ENCODE measurements around the gene RHBDL3.

RHBDL3 gene

GRCh38 chr17:32335687-32336086, 70.1 kb downstream of the RHBDL3 start:
- Histone ChIP-seq H3K9ac (no peak overlapping the region), H3K79me2 (ENCODE audit: insufficient read depth, low read depth) (no peaks in the 10 kb centered on the region), H3K36me3 (ENCODE audit: insufficient read depth) (no peaks in the 10 kb centered on the region), H3K4me3 (IDR thresholded peaks at IDR 0.05; ENCODE audit: insufficient read depth, low read depth, low read length) (no peak overlapping the region), H4K20me1 (ENCODE audit: insufficient read depth) (no peaks in the 10 kb centered on the region), H3K4me1 (ENCODE audit: low read depth, poor library complexity, severe bottlenecking) (peaks cover 2% of the 10 kb centered on the region), H2AFZ (ENCODE audit: low read depth) (no peak overlapping the region), H3K4me2 (no peak overlapping the region), H3K27me3 (ENCODE audit: insufficient read depth, low read depth) (no peaks in the 10 kb centered on the region), H3K27ac (no peak overlapping the region)
- TF ChIP-seq CTCF (conservative IDR thresholded peaks at IDR 0.05; ENCODE audit: low read depth, low read length), result no peak

- H3K4me3 ChIP-seq (IDR thresholded peaks at IDR 0.05; ENCODE audit: insufficient read depth, low read depth, low read length), result no peak overlapping the region
- H3K36me3 ChIP-seq (ENCODE audit: insufficient read depth), result no peaks in the 10 kb centered on the region
- peak; percentile 63 for TF ChIP-seq CTCF (conservative IDR thresholded peaks at IDR 0.05; ENCODE audit: low read depth, low read length)
- H4K20me1 ChIP-seq (ENCODE audit: insufficient read depth), result no peaks in the 10 kb centered on the region
- H3K27me3 ChIP-seq (ENCODE audit: insufficient read depth, low read depth), result no peaks in the 10 kb centered on the region
- H3K4me1 ChIP-seq (ENCODE audit: low read depth, poor library complexity, severe bottlenecking), result peaks cover 12% of the 10 kb centered on the region
- H3K79me2 ChIP-seq (ENCODE audit: insufficient read depth, low read depth), result 0 out of 2 replicates have a peak, but pooled peaks cover 5% of the 10 kb centered on the region
- peak overlapping the region; percentile 94 for H3K4me2 ChIP-seq
- H2AFZ ChIP-seq (ENCODE audit: low read depth), result peak overlapping the region; percentile 93; the same call in 1 of the 2 replicates
- peak overlapping the region; percentile 83 for H3K9ac ChIP-seq
- peak overlapping the region; percentile 78 for H3K27ac ChIP-seq
Measured at GRCh38 chr17:32341141-32341856, 75.7 kb downstream of the RHBDL3 start.

GRCh38 chr17:32341857-32342602, 76.4 kb downstream of the RHBDL3 start, which contains the start of gene C17orf75:
Gene C17orf75 (minus strand): TSS chr17:32342173. CDS start chr17:32342139, 34 bp downstream.
- Histone ChIP-seq H3K9ac (peak within 1 kb of the TSS; percentile 83), H3K27me3 (ENCODE audit: insufficient read depth, low read depth) (no peaks in the 10 kb centered on the region), H4K20me1 (ENCODE audit: insufficient read depth) (no peaks in the 10 kb centered on the region), H3K36me3 (ENCODE audit: insufficient read depth) (no peaks in the 10 kb centered on the region), H3K4me1 (ENCODE audit: low read depth, poor library complexity, severe bottlenecking) (peaks cover 12% of the 10 kb centered on the region), H3K4me3 (IDR thresholded peaks at IDR 0.05; ENCODE audit: insufficient read depth, low read depth, low read length) (no peak within 1 kb of the TSS), H3K79me2 (ENCODE audit: insufficient read depth, low read depth) (0 out of 2 replicates have a peak, but pooled peaks cover 5% of the 10 kb centered on the region), H3K4me2 (peak within 1 kb of the TSS; percentile 94), H2AFZ (ENCODE audit: low read depth) (peak within 1 kb of the TSS; percentile 93), H3K27ac (peak within 1 kb of the TSS; percentile 78)
- no peak for TF ChIP-seq CTCF (conservative IDR thresholded peaks at IDR 0.05; ENCODE audit: low read depth, low read length)

- H3K27me3 ChIP-seq (ENCODE audit: insufficient read depth, low read depth), result no peaks in the 10 kb centered on the region
- no peak for TF ChIP-seq CTCF (conservative IDR thresholded peaks at IDR 0.05; ENCODE audit: low read depth, low read length)
- no peaks in the 10 kb centered on the region for H3K36me3 ChIP-seq (ENCODE audit: insufficient read depth)
- H2AFZ ChIP-seq (ENCODE audit: low read depth), result peak overlapping the region; percentile 93
- no peaks in the 10 kb centered on the region for H4K20me1 ChIP-seq (ENCODE audit: insufficient read depth)
- peaks cover 12% of the 10 kb centered on the region for H3K4me1 ChIP-seq (ENCODE audit: low read depth, poor library complexity, severe bottlenecking)
- peak overlapping the region; percentile 78 for H3K27ac ChIP-seq
- H3K4me2 ChIP-seq, result peak overlapping the region; percentile 83
- no peak overlapping the region; the same call in 1 of the 2 replicates for H3K9ac ChIP-seq
- H3K79me2 ChIP-seq (ENCODE audit: insufficient read depth, low read depth), result 0 out of 2 replicates have a peak, but pooled peaks cover 5% of the 10 kb centered on the region
- H3K4me3 ChIP-seq (IDR thresholded peaks at IDR 0.05; ENCODE audit: insufficient read depth, low read depth, low read length), result no peak overlapping the region
Measured at GRCh38 chr17:32342603-32343325, 77.1 kb downstream of the RHBDL3 start.
